Testis (tissue), 2 donors: Measurements from ENCODE around the gene WIF1.

Experiments used
- POLR2A ChIP-seq: fragments of 450-650 bp; IDR thresholded peaks from one replicate; pipeline ENCODE4 v1.6.1; 2017; ENCODE audit warnings: antibody characterized with exemption, mild to moderate bottlenecking, moderate library complexity
- TF ChIP-seq, protein P1 (sequence below), 3 experiments: fragments of 450-650 bp in 2 of 3; fragments of 200-600 bp in 1 of 3; sonication (generic) in 1 of 3; IDR thresholded peaks; one replicate each; pipeline ENCODE4 v1.5.1; 2016 to 2019; ENCODE audit warnings: antibody characterized with exemption in 3 of 3, mild to moderate bottlenecking in 2 of 3, moderate library complexity in 1 of 3

GRCh38 chr12:65083581-65083980, 37.5 kb downstream of the WIF1 start:
- TF ChIP-seq POLR2A: no peak
- TF ChIP-seq, protein P1, sequence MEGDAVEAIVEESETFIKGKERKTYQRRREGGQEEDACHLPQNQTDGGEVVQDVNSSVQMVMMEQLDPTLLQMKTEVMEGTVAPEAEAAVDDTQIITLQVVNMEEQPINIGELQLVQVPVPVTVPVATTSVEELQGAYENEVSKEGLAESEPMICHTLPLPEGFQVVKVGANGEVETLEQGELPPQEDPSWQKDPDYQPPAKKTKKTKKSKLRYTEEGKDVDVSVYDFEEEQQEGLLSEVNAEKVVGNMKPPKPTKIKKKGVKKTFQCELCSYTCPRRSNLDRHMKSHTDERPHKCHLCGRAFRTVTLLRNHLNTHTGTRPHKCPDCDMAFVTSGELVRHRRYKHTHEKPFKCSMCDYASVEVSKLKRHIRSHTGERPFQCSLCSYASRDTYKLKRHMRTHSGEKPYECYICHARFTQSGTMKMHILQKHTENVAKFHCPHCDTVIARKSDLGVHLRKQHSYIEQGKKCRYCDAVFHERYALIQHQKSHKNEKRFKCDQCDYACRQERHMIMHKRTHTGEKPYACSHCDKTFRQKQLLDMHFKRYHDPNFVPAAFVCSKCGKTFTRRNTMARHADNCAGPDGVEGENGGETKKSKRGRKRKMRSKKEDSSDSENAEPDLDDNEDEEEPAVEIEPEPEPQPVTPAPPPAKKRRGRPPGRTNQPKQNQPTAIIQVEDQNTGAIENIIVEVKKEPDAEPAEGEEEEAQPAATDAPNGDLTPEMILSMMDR (IDR thresholded peaks at IDR 0.05): no peak
